ENCODE data around the gene CENPP.

Gene CENPP

GRCh38 chr9:92476962-92477361 is 151.2 kb downstream of the CENPP start:
- TF ChIP-seq EZH2 (IDR thresholded peaks at IDR 0.05; ENCODE audit: borderline replicate concordance, low read length) (no peak), CTCF (IDR thresholded peaks at IDR 0.05; ENCODE audit: low read length) (no peak)
- Histone ChIP-seq H3K4me1 (ENCODE audit: insufficient read depth, low read length, severe bottlenecking) (no peaks in the 10 kb centered on the region), H3K4me2 (ENCODE audit: low read length) (no peak overlapping the region), H3K27me3 (ENCODE audit: insufficient read depth, low read length) (no peaks in the 10 kb centered on the region), H3K79me2 (ENCODE audit: insufficient read depth, low read length) (no peaks in the 10 kb centered on the region), H3K9me2 (ENCODE audit: low read depth, low read length) (no peaks in the 10 kb centered on the region), H3K27ac (ENCODE audit: low read depth, low read length, poor library complexity, severe bottlenecking) (no peak overlapping the region), H4K20me1 (ENCODE audit: insufficient read depth, low read length) (no peaks in the 10 kb centered on the region), H3K4me3 (ENCODE audit: low read depth, low read length, poor library complexity, severe bottlenecking) (no peak overlapping the region), H3K9me3 (ENCODE audit: low read length) (no peaks in the 10 kb centered on the region), H3F3A (ENCODE audit: insufficient read depth, low read length) (no peaks in the 10 kb centered on the region), H3K9ac (ENCODE audit: low read length) (no peak overlapping the region), H3K36me3 (ENCODE audit: insufficient read depth, low read length) (no peaks in the 10 kb centered on the region), H2AFZ (ENCODE audit: low read length) (no peak overlapping the region)

- no peak overlapping the region for H3K4me3 ChIP-seq (ENCODE audit: low read depth, low read length, poor library complexity, severe bottlenecking)
- no peaks in the 10 kb centered on the region for H3K9me3 ChIP-seq (ENCODE audit: low read length)
- H3K36me3 ChIP-seq (ENCODE audit: insufficient read depth, low read length), result no peaks in the 10 kb centered on the region
- H3K27me3 ChIP-seq (ENCODE audit: insufficient read depth, low read length), result no peaks in the 10 kb centered on the region
- H3K79me2 ChIP-seq (ENCODE audit: insufficient read depth, low read length), result no peaks in the 10 kb centered on the region
- H3K9ac ChIP-seq (ENCODE audit: low read length), result no peak overlapping the region
- H3F3A ChIP-seq (ENCODE audit: insufficient read depth, low read length), result no peaks in the 10 kb centered on the region
- no peak overlapping the region for H3K27ac ChIP-seq (ENCODE audit: low read depth, low read length, poor library complexity, severe bottlenecking)
- H3K9me2 ChIP-seq (ENCODE audit: low read depth, low read length), result no peaks in the 10 kb centered on the region
- H3K4me2 ChIP-seq (ENCODE audit: low read length), result no peak overlapping the region
- H2AFZ ChIP-seq (ENCODE audit: low read length), result no peak overlapping the region
- no peak for TF ChIP-seq CTCF (IDR thresholded peaks at IDR 0.05; ENCODE audit: low read length)
- no peak for TF ChIP-seq EZH2 (IDR thresholded peaks at IDR 0.05; ENCODE audit: borderline replicate concordance, low read length)
- H4K20me1 ChIP-seq (ENCODE audit: insufficient read depth, low read length), result no peaks in the 10 kb centered on the region
- H3K4me1 ChIP-seq (ENCODE audit: insufficient read depth, low read length, severe bottlenecking), result no peaks in the 10 kb centered on the region
Measured at GRCh38 chr9:92478783-92479182, 153.0 kb downstream of the CENPP start.

- Histone ChIP-seq H3K27ac (ENCODE audit: low read depth, low read length, poor library complexity, severe bottlenecking) (no peak overlapping the region), H3K36me3 (ENCODE audit: insufficient read depth, low read length) (no peaks in the 10 kb centered on the region), H3K9me3 (ENCODE audit: low read length) (no peaks in the 10 kb centered on the region), H3K27me3 (ENCODE audit: insufficient read depth, low read length) (no peaks in the 10 kb centered on the region), H3K9ac (ENCODE audit: low read length) (no peak overlapping the region), H3K4me1 (ENCODE audit: insufficient read depth, low read length, severe bottlenecking) (no peaks in the 10 kb centered on the region), H3K4me3 (ENCODE audit: low read depth, low read length, poor library complexity, severe bottlenecking) (no peak overlapping the region), H3K9me2 (ENCODE audit: low read depth, low read length) (no peaks in the 10 kb centered on the region), H4K20me1 (ENCODE audit: insufficient read depth, low read length) (no peaks in the 10 kb centered on the region), H3F3A (ENCODE audit: insufficient read depth, low read length) (no peaks in the 10 kb centered on the region), H3K4me2 (ENCODE audit: low read length) (no peak overlapping the region), H3K79me2 (ENCODE audit: insufficient read depth, low read length) (no peaks in the 10 kb centered on the region), H2AFZ (ENCODE audit: low read length) (no peak overlapping the region)
- TF ChIP-seq CTCF (IDR thresholded peaks at IDR 0.05; ENCODE audit: low read length) (no peak), EZH2 (IDR thresholded peaks at IDR 0.05; ENCODE audit: borderline replicate concordance, low read length) (no peak)
Measured at GRCh38 chr9:92479346-92479745, 153.6 kb downstream of the CENPP start.

Measured in OCI-LY1 (cell line).